HG02588 (cell line): ENCODE measurements around the gene NOLC1.

Source experiments
- ATAC-seq: cut with Tn5 transposase; IDR thresholded peaks from one replicate; pipeline ENCODE4 v1.9.1; 2021; ENCODE audit warnings: mild to moderate bottlenecking, moderate library complexity; ENCODE audit not compliant: unreplicated experiment

NOLC1 gene

DNA sequence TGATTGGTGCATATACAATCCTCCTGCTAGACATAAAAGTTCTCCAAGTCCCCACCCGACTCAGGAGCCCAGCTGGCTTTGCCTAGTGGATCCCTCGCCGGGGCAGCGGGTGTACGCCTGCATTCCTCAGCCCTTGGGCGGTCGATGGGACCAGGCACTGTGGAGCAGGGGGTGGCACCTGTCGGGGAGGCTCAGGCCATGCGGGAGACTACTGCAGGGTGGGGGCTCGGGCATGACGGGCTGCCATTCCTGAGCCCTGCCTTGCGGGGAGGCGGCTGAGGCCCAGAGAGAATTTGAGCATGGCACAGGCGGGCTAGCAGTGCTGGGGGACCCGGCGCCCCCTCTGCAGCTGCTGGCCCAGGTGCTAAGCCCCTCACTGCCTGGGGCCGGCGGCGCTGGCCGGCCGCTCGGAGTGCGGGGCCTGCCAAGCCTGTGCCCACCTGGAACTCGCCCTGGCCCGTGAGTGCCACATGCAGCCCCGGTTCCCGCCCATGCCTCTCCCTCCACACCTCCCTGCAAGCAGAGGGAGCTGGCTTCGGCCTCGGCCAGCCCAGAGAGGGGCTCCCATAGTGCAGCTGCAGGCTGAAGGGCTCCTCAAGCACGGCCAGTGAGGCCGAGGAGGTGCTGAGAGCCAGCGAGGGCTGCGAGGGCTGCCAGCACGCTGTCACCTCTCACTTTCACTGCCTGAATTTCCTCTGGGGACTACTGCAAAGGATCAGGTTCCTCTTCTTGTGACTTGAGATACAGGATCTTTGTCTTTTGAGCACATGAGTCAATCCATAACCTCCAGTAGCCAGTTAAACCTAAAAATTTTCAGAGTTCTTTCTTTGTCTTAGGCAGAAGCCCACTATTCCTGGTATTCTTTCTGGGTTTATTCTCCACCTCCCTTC, 48.8 kb downstream of the NOLC1 start:
- ATAC-seq = no peak

DNA sequence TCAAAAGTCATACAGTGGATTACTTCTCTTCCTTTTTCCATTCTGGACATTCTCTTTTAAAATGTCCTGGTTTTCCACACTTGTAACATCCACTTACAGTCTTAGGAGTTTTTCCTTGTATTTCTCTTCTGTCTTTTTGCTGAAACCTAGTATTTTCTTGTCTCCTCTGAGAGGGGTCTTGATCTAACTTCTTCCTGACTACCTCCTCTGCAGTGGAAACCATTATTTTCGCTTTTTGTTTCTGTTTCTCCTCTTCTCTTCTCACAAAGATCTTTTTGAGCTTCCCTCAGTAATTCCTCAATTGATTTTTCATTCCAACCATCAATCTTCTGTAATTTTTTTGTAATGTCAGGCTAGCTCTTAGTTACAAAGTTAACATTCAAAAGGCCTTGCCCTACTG, 50.2 kb downstream of the NOLC1 start:
- ATAC-seq = no peak

DNA sequence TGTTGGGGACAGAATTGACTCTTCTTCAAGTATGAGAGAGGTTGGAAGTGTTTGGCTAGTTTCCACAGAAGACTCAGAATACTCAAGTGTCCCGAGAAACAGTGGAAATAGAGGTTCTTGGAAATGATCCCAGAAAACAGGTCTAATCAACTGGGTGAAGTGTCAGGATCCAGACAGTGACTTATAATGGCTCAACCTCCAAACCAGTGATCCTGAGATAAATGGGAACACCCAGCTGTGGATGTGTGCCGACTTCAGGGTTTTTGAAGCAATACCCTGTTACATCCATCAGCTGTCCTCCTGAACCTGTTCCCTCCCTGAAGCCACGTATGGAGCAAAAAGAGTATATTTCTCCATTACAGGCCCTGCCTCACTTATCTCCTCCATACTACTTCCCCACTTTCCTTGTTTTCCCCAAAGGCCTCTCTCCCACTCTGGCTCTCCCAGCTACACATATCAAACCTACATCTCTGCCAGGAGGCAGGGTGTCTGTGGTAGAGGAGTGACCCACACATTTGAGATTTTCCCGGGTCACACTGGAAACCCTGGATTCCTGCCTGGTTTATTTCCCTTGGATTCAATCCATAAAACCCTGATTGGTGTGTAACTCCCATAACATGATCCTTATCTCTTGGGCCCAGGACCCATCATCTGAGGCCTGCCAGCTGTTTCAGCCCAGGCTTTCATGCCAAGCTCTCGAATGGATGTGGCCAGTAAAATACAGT, 56.3 kb downstream of the NOLC1 start:
- ATAC-seq = no peak

DNA sequence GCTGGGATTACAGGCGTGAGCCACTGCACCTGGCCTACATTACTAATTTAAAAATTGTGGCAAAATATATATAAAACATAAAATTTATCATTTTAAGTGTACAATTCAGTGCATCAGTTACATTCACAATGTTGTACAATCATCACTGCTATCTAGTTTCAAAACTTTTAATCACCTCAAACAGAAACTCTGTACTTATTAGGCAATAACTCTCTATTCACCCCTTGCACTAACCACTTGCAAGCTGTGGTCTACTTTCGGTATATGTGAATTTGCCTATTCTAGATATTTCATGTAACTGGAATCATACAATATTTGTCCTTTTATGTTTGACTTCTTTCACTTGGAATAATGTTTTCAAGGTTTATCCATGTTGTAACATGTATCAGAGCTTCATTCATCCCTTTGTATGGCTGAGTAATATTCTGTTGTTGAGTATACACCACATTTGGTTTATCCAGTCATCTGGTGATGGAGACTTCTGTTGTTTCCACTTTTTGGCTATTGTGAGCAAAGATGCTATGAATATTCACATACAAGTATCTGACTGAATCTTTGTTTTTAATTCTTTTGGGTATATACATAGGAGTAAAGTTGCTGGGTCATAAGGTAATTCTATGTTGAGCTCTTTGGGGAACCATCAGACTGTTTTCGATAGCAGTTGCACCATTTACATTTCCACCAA, 59.6 kb downstream of the NOLC1 start:
- no peak for ATAC-seq
